ENCODE data around the gene TOP2B.
A peak's percentile ranks its signal among the peaks of the same experiment; 100 is the strongest.

Gene TOP2B

GRCh38 chr3:25576831-25577454 lies 87.8 kb downstream of the TOP2B start:
- no peak for TF ChIP-seq CTCF (IDR thresholded peaks at IDR 0.05)
- Histone ChIP-seq H3K4me3 (no peak overlapping the region), H3K27ac (no peak overlapping the region)
- no peak for DNase-seq (ENCODE audit: low spot score)

DNA sequence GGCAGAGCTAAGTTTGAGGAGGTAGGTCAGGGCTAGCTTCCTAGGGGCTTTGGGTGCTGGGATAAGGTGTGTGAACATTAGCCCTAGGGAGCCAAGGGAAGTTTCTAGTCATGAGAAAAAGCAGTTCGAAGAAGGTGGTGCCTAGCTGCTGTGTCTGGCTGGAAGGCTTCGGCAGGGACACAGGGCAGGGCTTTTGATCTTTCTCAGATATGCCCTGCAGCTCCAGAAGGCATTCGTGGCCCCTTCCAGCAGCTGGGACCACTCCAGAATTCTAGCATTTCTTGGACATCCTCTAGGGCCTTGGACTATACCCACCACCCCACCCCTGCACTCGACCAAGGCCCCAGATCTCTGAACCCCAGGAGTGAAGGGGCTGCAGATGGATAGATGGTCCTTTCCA lies 88.6 kb downstream of the TOP2B start:
- H3K27ac ChIP-seq = no peak overlapping the region
- H3K4me3 ChIP-seq = no peak overlapping the region
- no peak for TF ChIP-seq CTCF (IDR thresholded peaks at IDR 0.05)
- no peak for DNase-seq (ENCODE audit: low spot score)

- Histone ChIP-seq H3K27ac (no peak overlapping the region), H3K4me3 (no peak overlapping the region)
- TF ChIP-seq CTCF (IDR thresholded peaks at IDR 0.05) = no peak
- no peak for DNase-seq (ENCODE audit: low spot score)
Measured at GRCh38 chr3:25575001-25575400, 89.7 kb downstream of the TOP2B start.

DNA sequence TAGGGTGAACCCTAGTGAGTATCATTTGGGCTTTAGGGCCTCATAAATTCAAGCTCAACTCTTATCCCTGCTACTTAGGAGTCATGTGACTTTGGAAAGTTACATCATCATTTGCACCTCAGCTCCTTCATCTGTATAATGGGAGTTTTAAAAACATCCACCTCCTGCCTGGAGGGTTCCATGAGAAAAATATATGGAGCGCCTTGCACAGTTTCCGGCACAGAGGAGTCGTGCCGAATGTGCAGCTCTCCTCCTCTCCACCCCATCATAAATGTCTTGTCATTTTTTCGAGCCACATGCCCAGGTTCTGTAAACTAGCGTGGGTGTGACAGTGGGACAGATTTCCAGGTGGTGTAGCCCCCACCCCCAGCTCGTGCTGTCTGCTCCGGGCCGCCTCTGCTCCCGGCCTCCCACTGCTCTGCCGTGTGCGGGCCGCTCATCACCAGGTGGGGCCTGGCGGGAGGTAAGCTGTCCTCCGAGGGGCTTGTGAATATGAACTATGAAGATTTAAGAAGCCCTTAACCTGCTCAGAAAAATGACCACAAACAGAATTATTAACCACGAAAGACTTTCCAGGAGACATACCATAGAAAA lies 90.4 kb downstream of the TOP2B start:
- Histone ChIP-seq H3K4me3 (no peak overlapping the region), H3K27ac (no peak overlapping the region)
- TF ChIP-seq CTCF (IDR thresholded peaks at IDR 0.05) = no peak
- DNase-seq (ENCODE audit: low spot score) = no peak

- Histone ChIP-seq H3K27ac (peak overlapping the region; percentile 23 to 76), H3K4me3 (peak overlapping the region; percentile 46)
- DNase-seq (ENCODE audit: low spot score) = no peak
- TF ChIP-seq CTCF (IDR thresholded peaks at IDR 0.05) = no peak
Measured at GRCh38 chr3:25573386-25574171, 91.1 kb downstream of the TOP2B start.

DNA sequence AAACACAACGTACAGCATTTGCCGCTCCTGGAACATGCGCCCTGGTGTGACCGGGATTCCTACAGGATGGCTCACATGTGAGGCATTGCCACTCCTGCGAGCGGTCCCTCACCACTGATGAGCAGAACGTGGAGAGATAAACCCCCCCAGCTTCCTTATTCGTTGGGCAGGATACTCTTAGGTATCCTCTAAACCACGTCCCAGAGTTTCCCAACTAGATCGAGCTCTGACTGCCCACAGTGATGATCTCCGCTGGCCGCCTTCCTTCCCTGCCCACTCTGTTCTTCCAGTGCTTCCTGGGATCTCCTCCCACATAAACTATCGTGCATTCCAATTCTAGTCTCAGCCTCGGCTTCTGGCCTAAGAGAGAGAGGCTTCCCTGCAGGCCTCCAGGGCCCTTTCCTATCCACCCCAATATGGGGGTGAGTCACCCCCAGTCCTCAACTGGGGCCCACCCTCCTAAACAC lies 91.8 kb downstream of the TOP2B start:
- Histone ChIP-seq H3K4me3 (peak overlapping the region; percentile 46), H3K27ac (peak overlapping the region; percentile 23 to 76)
- DNase-seq (ENCODE audit: low spot score) = no peak
- no peak for TF ChIP-seq CTCF (IDR thresholded peaks at IDR 0.05)

All from coronary artery (tissue), 2 donors.